T-cell (primary cell): Measurements from ENCODE around the gene TPP2. TPM values are rescaled to one million over a fixed set of nuclear protein-coding genes. Genes with fewer than 3 reads are reported as not detected.
A peak's percentile ranks its signal among the peaks of the same experiment; 100 is the strongest.

ENCODE experiments used
- ATAC-seq, 4 experiments: fragments of 200-7000 bp in 3 of 4; fragments of 150-1000 bp in 1 of 4; cut with Tn5 transposase; replicated peaks in 1 of 4; 1 replicate in 3 of 4; 2 replicates in 1 of 4; pipeline ENCODE4 v1.10.0; 2021; ENCODE audit warnings: moderate library complexity in 3 of 4, mild to moderate bottlenecking in 2 of 4, moderate number of reproducible peaks in 1 of 4
- CTCF ChIA-PET, 2 donors: fragments of 300-600 bp; sonication (Branson Sonifier 250); formaldehyde crosslinking; loops; one replicate each; lab custom pipeline; 2022; ENCODE audit warnings: antibody characterized with exemption in 2 of 2; lab: Charles Lee
- POLR2A ChIA-PET, 2 donors: fragments of 300-600 bp; sonication (Branson Sonifier 250); formaldehyde crosslinking; loops; one replicate each; lab custom pipeline; 2022; ENCODE audit warnings: antibody characterized with exemption in 2 of 2; lab: Charles Lee
- DNase-seq, 35 experiments: peaks; one replicate each; pipeline versions ENCODE4 v3.0.0 to v3.0.0-alpha.2; 2013 to 2023
- H3K27ac ChIP-seq: one replicate; pipeline ENCODE4 v1.5.1; 2013; ENCODE audit warnings: low read length
- H3K27me3 ChIP-seq, 2 experiments: replicated peaks in 1 of 2; 1 replicate in 1 of 2; 2 replicates in 1 of 2; pipeline versions ENCODE4 v1.6.1 to v1.7.0; 2013; ENCODE audit warnings: low read length in 1 of 2, mixed read lengths in 1 of 2; ENCODE audit not compliant: control insufficient read depth in 2 of 2, insufficient read depth in 2 of 2; ENCODE audit errors: extremely low read depth in 1 of 2
- H3K36me3 ChIP-seq, 2 donors: 1 replicate in 1 of 2; 2 replicates in 1 of 2; pipeline versions ENCODE4 v1.6.1 to v1.7.0; 2013; ENCODE audit warnings: low read length in 1 of 2; ENCODE audit not compliant: control insufficient read depth in 2 of 2, insufficient read depth in 1 of 2; ENCODE audit errors: extremely low read depth in 1 of 2
- H3K4me1 ChIP-seq, 2 experiments: 1 replicate in 1 of 2; 2 replicates in 1 of 2; pipeline versions ENCODE4 v1.6.1 to v1.7.0; 2013; ENCODE audit warnings: low read length in 2 of 2, mixed read lengths in 1 of 2; ENCODE audit not compliant: insufficient read depth in 2 of 2, control insufficient read depth in 1 of 2; ENCODE audit errors: extremely low read depth in 1 of 2
- H3K4me3 ChIP-seq, 2 donors: 1 replicate in 1 of 2; 2 replicates in 1 of 2; pipeline versions ENCODE4 v1.5.1 to v1.7.0; 2013; ENCODE audit warnings: mild to moderate bottlenecking in 2 of 2, low read length in 1 of 2, moderate library complexity in 1 of 2; ENCODE audit not compliant: control insufficient read depth in 1 of 2; ENCODE audit errors: extremely low read depth in 1 of 2
- H3K9me3 ChIP-seq: 2 replicates; pipeline ENCODE4 v1.7.0; 2013
- H3K27ac Mint-ChIP-seq, 2 donors: one replicate each; pipeline ENCODE4 v1.8.0; 2020 to 2021; ENCODE audit warnings: mild to moderate bottlenecking in 2 of 2, mixed read lengths in 2 of 2
- H3K27me3 Mint-ChIP-seq, 2 donors: one replicate each; pipeline ENCODE4 v1.8.0; 2021 to 2022; ENCODE audit warnings: mixed read lengths in 2 of 2
- H3K36me3 Mint-ChIP-seq: one replicate; pipeline ENCODE4 v1.8.0; 2021; ENCODE audit warnings: mixed read lengths
- H3K4me1 Mint-ChIP-seq, 3 donors: one replicate each; pipeline ENCODE4 v1.8.0; 2020 to 2022; ENCODE audit warnings: mixed read lengths in 3 of 3, mild to moderate bottlenecking in 1 of 3
- H3K4me3 Mint-ChIP-seq, 3 donors: one replicate each; pipeline ENCODE4 v1.8.0; 2020 to 2022; ENCODE audit warnings: mild to moderate bottlenecking in 3 of 3, mixed read lengths in 3 of 3, moderate library complexity in 3 of 3
- H3K9me3 Mint-ChIP-seq, 3 donors: one replicate each; pipeline ENCODE4 v1.8.0; 2020 to 2022; ENCODE audit warnings: mixed read lengths in 3 of 3
- WGBS: methylation state at CpG from one replicate; pipeline ENCODE4 v1.1.5; 2013; ENCODE audit warnings: missing lambda C conversion rate; ENCODE audit not compliant: insufficient coverage; 5-methylcytosine and 5-hydroxymethylcytosine counted together
- total RNA-seq, 35 experiments: library from RNA in 6 of 35; stranded (reverse) in 6 of 35; fragments of 120-200 nt in 1 of 35; gene quantifications; one replicate each; pipeline versions ENCODE4 v1.2.1 to v1.2.4 and lab custom pipeline; 2013 to 2026

Gene TPP2
- total RNA-seq, 5 donors from 2014 or later (not counting 1 experiment from before 2014, with no cell fraction given), result 111 to 135 (median 115) TPM

DNA sequence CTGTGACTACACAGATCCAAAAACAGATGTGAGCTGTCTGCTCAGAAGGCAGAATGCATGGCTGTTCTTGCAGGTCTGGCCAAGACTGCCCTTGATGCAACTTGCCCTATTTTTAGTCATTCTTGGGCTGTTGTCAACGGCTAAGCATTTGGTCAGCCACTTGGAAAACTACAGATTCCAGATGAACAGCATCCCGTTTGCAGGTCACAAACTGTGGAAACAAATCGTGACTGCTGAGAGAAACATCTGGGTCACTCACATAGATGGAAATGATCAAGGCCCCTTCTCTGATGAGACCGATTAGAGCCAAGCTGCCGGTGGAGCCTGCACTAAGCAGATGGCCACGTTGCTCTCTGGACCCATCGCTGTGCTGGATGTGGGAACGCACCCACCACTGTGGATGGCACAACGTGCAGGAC, 113.5 kb downstream of the TPP2 start:
- peaks cover 0 to 18% of the 10 kb centered on the region in 2 experiments for H3K27me3 ChIP-seq
- ChIA-PET POLR2A (no interaction called here), CTCF (no interaction called here)
- no peak for DNase-seq
- H3K27ac ChIP-seq, result no peak overlapping the region
- ATAC-seq, result no peak
- H3K4me1 ChIP-seq, result no peaks in the 10 kb centered on the region
- 78% methylated on average over 9 of the region's 9 CpGs for WGBS
- H3K4me3 Mint-ChIP-seq, result no peak overlapping the region
- peaks cover 4 to 7% (median 6%) of the 10 kb centered on the region in 3 donors for H3K9me3 Mint-ChIP-seq
- H3K36me3 ChIP-seq, result no peaks in the 10 kb centered on the region
- peaks cover 10 to 11% of the 10 kb centered on the region in 2 donors for H3K27me3 Mint-ChIP-seq
- H3K27ac Mint-ChIP-seq, result no peak overlapping the region
- H3K9me3 ChIP-seq, result no peaks in the 10 kb centered on the region
- no peaks in the 10 kb centered on the region for H3K36me3 Mint-ChIP-seq
- H3K4me3 ChIP-seq, result no peak overlapping the region
- H3K4me1 Mint-ChIP-seq, result no peaks in the 10 kb centered on the region

DNA sequence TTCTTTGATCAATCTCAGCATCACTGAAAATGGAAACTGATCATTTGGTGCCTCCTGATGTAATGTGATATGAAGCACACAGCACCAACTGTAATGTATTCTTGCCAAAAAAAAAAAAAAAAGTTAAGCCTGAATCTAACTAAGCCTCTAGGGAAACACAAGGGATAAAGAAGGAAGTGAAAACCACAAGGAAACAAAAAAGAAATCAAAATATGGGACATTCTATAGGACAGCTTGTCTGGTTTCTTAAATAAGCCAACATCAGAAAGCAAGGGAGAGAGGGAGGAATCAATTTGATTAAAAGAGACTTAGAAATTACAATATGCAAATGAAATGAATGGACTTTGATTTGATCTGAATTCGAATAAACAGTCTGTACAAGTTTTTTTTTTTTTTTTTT, 118.7 kb downstream of the TPP2 start:
- POLR2A ChIA-PET, result no interaction called here
- Histone ChIP-seq H3K9me3 (no peaks in the 10 kb centered on the region), H3K27me3 (peaks cover 0 to 13% of the 10 kb centered on the region in 2 experiments), H3K4me1 (no peaks in the 10 kb centered on the region), H3K36me3 (no peaks in the 10 kb centered on the region), H3K27ac (no peak overlapping the region), H3K4me3 (no peak overlapping the region)
- ATAC-seq (no peak), DNase-seq (no peak)
- Mint-ChIP-seq H3K27ac (no peak overlapping the region), H3K36me3 (no peaks in the 10 kb centered on the region), H3K4me3 (no peak overlapping the region), H3K9me3 (no peaks in the 10 kb centered on the region), H3K27me3 (peaks cover 10 to 15% of the 10 kb centered on the region in 2 donors), H3K4me1 (no peaks in the 10 kb centered on the region)
- no CpG with 5 or more reads among the region's 1 CpG for WGBS
- CTCF ChIA-PET, result interaction anchor here in 1 of 2 donors (0.7 kb wide), 1 partner anchor 1088 kb away, joined by 8 read pairs; no protein-coding TSS in a partner anchor

DNA sequence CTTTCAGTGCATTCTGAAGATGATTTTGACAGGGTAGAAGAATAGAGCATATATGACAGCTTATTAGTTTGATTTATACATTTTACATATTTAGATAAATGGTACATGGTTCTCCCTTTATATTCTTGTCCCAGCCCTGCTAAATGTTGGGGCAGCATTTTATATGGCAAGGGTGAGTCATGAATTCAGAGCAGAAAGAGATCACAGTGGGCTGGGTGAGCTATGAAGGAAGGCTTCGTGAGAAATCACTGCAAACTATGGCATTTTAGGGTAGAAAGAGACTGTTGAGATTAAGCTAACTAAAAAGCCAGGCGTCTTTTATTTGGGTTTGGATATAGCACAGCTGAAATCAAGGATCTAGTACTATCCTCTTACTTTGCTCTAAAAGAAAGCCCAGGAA, 122.0 kb downstream of the TPP2 start:
- Mint-ChIP-seq H3K27ac (no peak overlapping the region), H3K9me3 (no peaks in the 10 kb centered on the region), H3K4me1 (peaks cover 0 to 2% (median 0%) of the 10 kb centered on the region in 3 donors), H3K36me3 (no peaks in the 10 kb centered on the region), H3K27me3 (peaks cover 7 to 8% of the 10 kb centered on the region in 2 donors), H3K4me3 (no peak overlapping the region)
- no peak overlapping the region for H3K27ac ChIP-seq
- no peaks in the 10 kb centered on the region for H3K4me1 ChIP-seq
- no peak for ATAC-seq
- no peak overlapping the region for H3K4me3 ChIP-seq
- ChIA-PET POLR2A (no interaction called here), CTCF (interaction anchor here in 1 of 2 donors (0.6 kb wide), 1 partner anchor 1574 kb away, joined by 3 read pairs; no protein-coding TSS in a partner anchor)
- 57% methylated on average over 1 of the region's 2 CpGs for WGBS
- peaks cover 0 to 4% of the 10 kb centered on the region in 2 experiments for H3K27me3 ChIP-seq
- no peaks in the 10 kb centered on the region for H3K9me3 ChIP-seq
- no peaks in the 10 kb centered on the region for H3K36me3 ChIP-seq
- DNase-seq, result no peak

DNA sequence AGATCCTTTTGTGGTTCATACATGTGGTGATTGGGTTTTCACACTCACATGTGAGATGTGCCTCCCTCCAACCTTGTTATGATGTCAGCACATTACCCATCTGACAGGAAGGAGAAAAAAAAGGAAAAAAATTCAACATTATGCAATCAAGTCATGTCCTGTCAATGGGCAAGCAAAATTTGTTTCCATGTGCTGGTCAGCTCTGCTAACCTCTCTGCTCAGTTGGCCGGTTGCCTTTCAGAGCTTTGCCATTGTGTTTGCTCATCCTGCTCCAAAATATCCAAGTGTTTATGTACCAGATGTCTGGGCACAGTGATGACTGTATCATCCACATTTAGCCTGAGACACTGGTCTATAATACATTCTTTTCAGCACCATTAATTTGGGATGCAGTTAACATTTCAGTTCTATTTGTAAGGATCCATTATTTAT, 125.0 kb downstream of the TPP2 start:
- DNase-seq (peak in 3 of 35 experiments; percentile 2 to 52 (median 19)), ATAC-seq (peak in 1 of 4 experiments; percentile 32)
- no peaks in the 10 kb centered on the region for H3K36me3 Mint-ChIP-seq
- no peak overlapping the region for H3K27ac Mint-ChIP-seq
- no peak overlapping the region for H3K27ac ChIP-seq
- CTCF ChIA-PET, result interaction anchor here in 1 of 2 donors (0.7 to 0.8 kb wide), 2 partner anchors 125 to 143 kb away, joined by 3 read pairs; no protein-coding TSS in a partner anchor
- H3K4me3 Mint-ChIP-seq, result no peak overlapping the region
- H3K4me1 Mint-ChIP-seq, result peaks cover 0 to 2% (median 0%) of the 10 kb centered on the region in 3 donors
- 0% methylated on average over 1 of the region's 1 CpG for WGBS
- peaks cover 0 to 4% of the 10 kb centered on the region in 2 experiments for H3K27me3 ChIP-seq
- no peaks in the 10 kb centered on the region for H3K9me3 ChIP-seq
- POLR2A ChIA-PET, result interaction anchor here (0.6 kb wide), 2 partner anchors 26 to 128 kb away, joined by 3 to 7 read pairs; no protein-coding TSS in a partner anchor
- no peaks in the 10 kb centered on the region for H3K9me3 Mint-ChIP-seq
- peaks cover 9 to 10% of the 10 kb centered on the region in 2 donors for H3K27me3 Mint-ChIP-seq
- H3K4me1 ChIP-seq, result no peaks in the 10 kb centered on the region
- H3K4me3 ChIP-seq, result no peak overlapping the region
- no peaks in the 10 kb centered on the region for H3K36me3 ChIP-seq

DNA sequence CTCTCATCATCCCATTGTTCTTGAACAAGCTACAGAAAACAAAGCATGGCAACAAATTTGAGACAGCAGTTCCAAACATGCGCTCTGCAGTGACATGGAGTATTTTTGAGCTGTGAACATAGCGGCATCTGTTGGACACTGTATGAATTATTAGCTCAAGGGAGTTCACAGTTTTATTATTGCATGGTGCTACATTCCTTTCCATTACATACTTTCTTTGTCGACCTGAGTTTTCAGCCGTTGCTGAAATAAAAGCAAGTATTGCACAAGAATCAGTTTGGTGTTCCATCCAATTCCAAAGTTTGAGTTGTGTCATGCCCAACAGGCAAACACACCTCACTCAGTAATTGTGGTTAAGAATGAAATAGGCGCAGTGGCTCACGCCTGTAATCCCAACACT, 128.1 kb downstream of the TPP2 start:
- Mint-ChIP-seq H3K27me3 (peaks cover 5 to 6% of the 10 kb centered on the region in 2 donors), H3K36me3 (no peaks in the 10 kb centered on the region), H3K27ac (no peak overlapping the region), H3K4me3 (no peak overlapping the region), H3K4me1 (peaks cover 0 to 7% (median 3%) of the 10 kb centered on the region in 3 donors), H3K9me3 (no peaks in the 10 kb centered on the region)
- Histone ChIP-seq H3K27ac (no peak overlapping the region), H3K36me3 (no peaks in the 10 kb centered on the region), H3K4me1 (no peaks in the 10 kb centered on the region), H3K4me3 (no peak overlapping the region), H3K9me3 (no peaks in the 10 kb centered on the region), H3K27me3 (no peaks in the 10 kb centered on the region)
- ChIA-PET POLR2A (no interaction called here), CTCF (interaction anchor here in 1 of 2 donors (0.5 to 1.5 kb wide), 5 partner anchors 123 to 145 kb away, joined by 3 to 12 read pairs (median 5); no protein-coding TSS in a partner anchor)
- WGBS, result no CpG with 5 or more reads among the region's 6 CpGs
- DNase-seq, result peak in 1 of 35 experiments; percentile 40
- ATAC-seq, result no peak

DNA sequence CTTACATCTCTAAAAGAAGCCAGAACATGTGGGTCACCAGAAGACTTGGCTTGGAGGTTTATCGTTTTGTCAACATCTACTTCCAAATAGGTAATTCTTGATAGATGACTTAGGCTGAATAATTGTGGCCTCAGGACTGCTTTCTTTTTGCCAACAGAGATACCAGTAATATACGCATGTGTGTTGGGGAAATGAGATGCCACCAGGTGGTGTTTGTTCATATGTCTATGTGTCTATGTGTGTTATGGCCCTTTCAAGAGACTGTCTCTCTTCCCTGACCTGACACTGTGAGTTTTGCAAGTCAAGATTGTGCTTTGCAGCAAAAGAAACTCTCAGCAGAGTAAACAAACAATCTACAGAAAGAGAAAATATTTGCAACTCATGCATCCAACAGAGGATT, 129.6 kb downstream of the TPP2 start:
- ATAC-seq (peak in 1 of 4 experiments; percentile 23), DNase-seq (peak in 1 of 35 experiments; percentile 28)
- CTCF ChIA-PET, result interaction anchor here in 1 of 2 donors (0.7 kb wide), 1 partner anchor 174 kb away, joined by 3 read pairs; no protein-coding TSS in a partner anchor
- POLR2A ChIA-PET, result no interaction called here
- WGBS, result no CpG with 5 or more reads among the region's 2 CpGs
- H3K27me3 ChIP-seq, result no peaks in the 10 kb centered on the region
- H3K27me3 Mint-ChIP-seq, result peaks cover 6 to 7% of the 10 kb centered on the region in 2 donors
- H3K4me3 ChIP-seq, result no peak overlapping the region
- H3K4me1 Mint-ChIP-seq, result peaks cover 0 to 7% (median 3%) of the 10 kb centered on the region in 3 donors
- H3K9me3 Mint-ChIP-seq, result no peaks in the 10 kb centered on the region
- H3K27ac ChIP-seq, result no peak overlapping the region
- H3K27ac Mint-ChIP-seq, result no peak overlapping the region
- H3K4me1 ChIP-seq, result no peaks in the 10 kb centered on the region
- H3K36me3 ChIP-seq, result no peaks in the 10 kb centered on the region
- H3K4me3 Mint-ChIP-seq, result no peak overlapping the region
- no peaks in the 10 kb centered on the region for H3K9me3 ChIP-seq
- no peaks in the 10 kb centered on the region for H3K36me3 Mint-ChIP-seq
